ACHN (cell line): ENCODE measurements around the gene ZNF827.

ENCODE experiments used
- DNase-seq: peaks from one replicate; pipeline ENCODE4 v3.0.0-alpha.2; 2015
- in situ Hi-C: cut with HindIII; loops from 2 replicates; pipeline ENCODE4 v1.10.0; 2017; ENCODE audit warnings: low sequenced_read_pairs, low pct_ligation_motif_present, low pct_unique_long_range_greater_than_20kb

Gene ZNF827

GRCh38 chr4:145756244-145756643 is 182.4 kb downstream of the ZNF827 start:
- DNase-seq, result no peak
- in situ Hi-C loops, result no loop called here

GRCh38 chr4:145755802-145756201 is 182.8 kb downstream of the ZNF827 start:
- no peak for DNase-seq

GRCh38 chr4:145743641-145744040 is 195.0 kb downstream of the ZNF827 start:
- no peak for DNase-seq
- in situ Hi-C loops, result no loop called here

More at GRCh38 chr4:145755802-145756201, 182.8 kb downstream of the ZNF827 start:
- in situ Hi-C loops, result no loop called here

GRCh38 chr4:145740806-145741205 is 197.8 kb downstream of the ZNF827 start:
- no peak for DNase-seq
- in situ Hi-C loops, result no loop called here

GRCh38 chr4:145739845-145740244 is 198.8 kb downstream of the ZNF827 start:
- in situ Hi-C loops, result no loop called here

GRCh38 chr4:145736241-145736831 is 202.3 kb downstream of the ZNF827 start:
- in situ Hi-C loops, result no loop called here
- DNase-seq, result no peak

More at GRCh38 chr4:145739845-145740244, 198.8 kb downstream of the ZNF827 start:
- peak; percentile 31 for DNase-seq

- in situ Hi-C loops, result no loop called here
- no peak for DNase-seq
Measured at GRCh38 chr4:145735827-145736226, 202.8 kb downstream of the ZNF827 start.

- in situ Hi-C loops, result no loop called here
Measured at GRCh38 chr4:145735347-145735675, 203.3 kb downstream of the ZNF827 start.

GRCh38 chr4:145734576-145735346 is 203.9 kb downstream of the ZNF827 start:
- DNase-seq, result peak; percentile 91
- in situ Hi-C loops, result no loop called here

More at GRCh38 chr4:145735347-145735675, 203.3 kb downstream of the ZNF827 start:
- peak; percentile 95 for DNase-seq

GRCh38 chr4:145734031-145734430 is 204.6 kb downstream of the ZNF827 start:
- DNase-seq, result peak; percentile 26
- in situ Hi-C loops, result no loop called here

- in situ Hi-C loops, result no loop called here
- DNase-seq, result peak; percentile 89
Measured at GRCh38 chr4:145732895-145733880, 205.4 kb downstream of the ZNF827 start.

- DNase-seq, result peak; percentile 48
- in situ Hi-C loops, result no loop called here
Measured at GRCh38 chr4:145732001-145732815, 206.4 kb downstream of the ZNF827 start.

GRCh38 chr4:145731028-145731427 is 207.6 kb downstream of the ZNF827 start:
- in situ Hi-C loops, result no loop called here

GRCh38 chr4:145730026-145730425 is 208.6 kb downstream of the ZNF827 start:
- in situ Hi-C loops, result no loop called here
- DNase-seq, result no peak

More at GRCh38 chr4:145731028-145731427, 207.6 kb downstream of the ZNF827 start:
- peak; percentile 85 for DNase-seq

GRCh38 chr4:145723336-145723735 is 215.3 kb downstream of the ZNF827 start:
- in situ Hi-C loops, result no loop called here
- DNase-seq, result no peak

GRCh38 chr4:145722561-145722960 is 216.1 kb downstream of the ZNF827 start:
- in situ Hi-C loops, result no loop called here

GRCh38 chr4:145720656-145721055 is 218.0 kb downstream of the ZNF827 start:
- DNase-seq, result no peak
- in situ Hi-C loops, result no loop called here

More at GRCh38 chr4:145722561-145722960, 216.1 kb downstream of the ZNF827 start:
- no peak for DNase-seq
